Activated CD8-positive, alpha-beta memory T cell treated with anti-CD3 and anti-CD28 coated beads for 1 hour (primary cell): ENCODE data around the gene VPREB3.

Source experiments
- DNase-seq, 2 donors: peaks; one replicate each; pipeline ENCODE4 v3.0.0-alpha.2; 2020; ENCODE audit warnings: low read depth in 1 of 2; ENCODE audit errors: extremely low read depth in 1 of 2

Gene VPREB3

DNA sequence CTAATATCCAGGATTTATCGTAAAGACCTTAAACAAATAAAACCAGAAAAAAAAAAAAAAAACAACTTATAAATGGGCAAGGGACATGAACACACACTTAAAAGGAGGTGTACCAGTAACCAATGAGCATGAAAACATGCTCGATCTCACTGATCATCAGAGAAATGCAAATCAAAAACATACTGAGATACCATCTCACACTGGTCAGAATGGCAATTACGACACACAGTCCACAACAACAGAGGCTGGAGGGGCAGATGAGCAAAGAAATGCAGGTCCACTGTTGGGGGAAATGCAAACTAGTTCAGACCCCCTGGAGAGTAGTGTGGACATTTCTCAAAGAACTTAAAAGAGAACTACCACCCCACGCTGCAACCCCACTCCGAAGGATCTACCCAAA, 50.2 kb downstream of the VPREB3 start:
- no peak for DNase-seq
